Measurements from ENCODE around the gene MED26.

The MED26 gene

DNA sequence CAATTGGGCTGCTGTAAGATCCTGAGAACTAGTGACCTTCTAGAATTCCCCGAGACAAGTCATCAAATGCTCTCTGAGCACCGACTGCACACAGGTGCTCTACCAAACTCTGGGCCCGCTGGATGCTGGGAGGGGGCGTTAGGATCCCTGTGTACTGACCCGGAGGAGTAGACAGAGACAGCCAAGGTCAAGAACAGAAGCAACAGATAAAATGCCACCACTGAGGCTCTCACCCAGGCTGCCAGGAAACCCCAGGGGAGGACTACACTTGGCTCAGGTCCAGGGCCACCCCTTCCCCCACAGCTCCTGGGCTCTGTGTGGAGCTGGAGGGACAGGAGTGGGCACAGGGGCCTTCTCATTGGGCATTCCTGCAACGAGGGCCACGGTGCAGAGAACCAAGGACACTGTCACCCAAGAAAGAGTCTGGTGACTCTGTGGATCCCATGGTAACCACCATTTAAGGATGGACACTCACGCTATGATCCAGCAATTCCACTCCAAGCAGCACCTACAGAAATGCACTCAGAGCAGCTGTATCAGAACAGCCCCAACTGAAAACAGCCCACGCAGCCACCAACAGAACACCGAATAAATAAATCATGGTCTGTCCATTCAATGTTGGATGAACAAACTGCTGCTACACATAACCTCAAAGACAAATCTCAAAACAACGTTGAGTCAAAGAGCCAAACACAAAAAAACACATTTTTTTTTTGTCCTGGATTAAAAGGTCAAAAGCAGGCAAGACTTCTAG is 39.0 kb downstream of the MED26 start:
- no peak for DNase-seq

DNA sequence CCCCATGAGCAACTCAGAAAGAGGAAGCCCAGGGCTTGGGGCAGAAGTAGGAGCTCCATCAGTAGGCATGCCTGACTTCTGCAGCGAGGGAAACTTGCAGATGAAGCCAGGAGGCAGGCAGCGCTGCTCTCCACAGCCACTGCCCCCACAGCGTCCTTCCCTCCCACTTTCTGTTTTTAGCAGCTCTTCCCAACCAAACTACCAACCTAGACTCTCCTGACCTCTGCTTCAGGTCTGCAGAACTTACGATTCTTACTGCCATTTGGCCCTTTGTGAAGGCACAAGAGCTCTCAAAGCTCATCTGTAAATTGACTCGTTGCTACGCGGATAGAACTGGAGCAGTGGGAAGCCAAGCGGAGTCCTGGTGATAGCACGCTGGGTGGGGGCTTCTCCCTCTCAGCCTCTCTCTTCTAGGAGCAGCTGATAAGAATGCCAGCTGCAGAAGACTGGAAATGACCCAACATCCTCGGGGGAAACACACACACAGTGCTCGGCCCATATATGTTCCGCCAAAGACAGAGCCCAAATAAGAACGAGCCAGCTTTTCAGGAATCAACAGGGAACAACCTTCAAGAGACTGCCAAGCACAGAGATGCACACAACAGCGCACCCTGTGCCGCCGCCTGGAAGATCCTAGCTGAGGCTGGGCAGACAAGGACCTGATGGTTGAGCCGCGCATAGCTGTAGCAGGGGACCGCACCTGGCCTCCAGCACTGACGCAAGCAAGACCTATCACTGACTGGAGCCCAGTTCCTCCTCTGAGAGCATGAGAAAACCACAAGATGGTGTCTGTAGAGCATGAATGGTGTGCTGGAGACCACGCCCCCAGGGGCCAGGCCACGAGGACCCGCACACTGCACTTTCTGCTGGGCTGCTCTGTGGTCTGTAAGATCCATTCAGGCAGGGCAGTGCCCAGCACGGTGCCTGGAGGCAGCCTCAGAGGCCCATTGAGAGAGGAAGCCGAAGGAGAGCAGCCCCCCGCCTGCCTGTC is 39.9 kb downstream of the MED26 start:
- DNase-seq, result peak; percentile 27 to 45

DNA sequence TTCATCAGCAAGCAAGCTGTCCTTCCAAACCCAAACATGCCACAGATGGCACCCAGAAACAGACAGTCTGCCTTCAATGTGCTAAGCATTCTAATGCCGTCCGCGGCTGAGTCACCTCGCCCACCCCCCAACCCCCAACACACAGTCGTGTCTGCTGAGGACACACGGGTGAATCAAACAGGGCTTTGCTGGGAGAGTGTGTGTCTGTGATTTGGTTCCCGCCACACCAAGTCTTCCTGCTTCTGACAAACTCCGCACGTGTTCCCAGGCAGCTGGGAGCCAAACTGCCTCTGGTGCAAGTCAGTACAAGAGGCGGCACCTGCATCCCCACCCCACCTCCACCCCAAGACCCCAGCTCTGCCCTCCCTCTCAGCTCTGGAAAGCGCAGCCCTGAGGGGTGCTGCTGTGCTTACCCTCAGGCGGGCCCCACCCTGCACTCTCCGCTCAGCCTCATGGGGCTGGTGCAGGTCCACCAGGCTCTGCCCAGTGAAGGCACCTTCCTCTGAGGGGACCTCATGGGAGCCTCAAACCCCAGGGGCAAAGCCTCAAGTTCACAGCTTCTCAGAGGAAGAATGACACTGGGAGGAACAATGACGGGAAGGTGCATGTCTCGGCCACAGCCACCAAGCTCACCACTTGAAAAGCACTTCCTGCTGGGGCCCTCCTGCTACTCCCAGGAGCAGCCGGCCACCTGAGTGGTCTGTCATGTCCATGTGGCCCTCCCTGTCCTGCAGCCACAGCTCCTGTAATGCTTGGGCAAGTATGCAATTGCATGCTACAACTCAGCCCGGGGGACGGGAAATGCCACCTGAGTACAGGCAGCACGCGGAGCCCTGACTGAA is 40.8 kb downstream of the MED26 start:
- no peak for DNase-seq

DNA sequence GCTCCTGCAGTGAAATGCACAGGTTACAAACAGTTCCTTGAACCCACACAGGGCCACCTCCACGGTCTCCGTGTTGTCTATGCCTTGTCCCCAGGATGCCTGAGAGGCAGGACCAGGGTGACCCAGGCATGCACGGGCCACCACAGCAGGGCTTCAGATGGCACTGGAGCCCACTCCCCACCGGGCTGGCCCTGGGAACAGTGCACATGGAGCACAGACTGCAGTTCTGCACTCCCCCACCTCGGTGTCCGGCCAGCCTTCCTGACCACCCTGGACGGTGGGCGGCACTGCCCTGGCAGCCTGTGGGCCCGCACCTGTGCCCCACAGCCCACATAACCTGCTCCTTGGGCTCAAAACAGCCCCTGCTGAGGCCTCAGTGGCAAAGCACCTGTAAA is 41.5 kb downstream of the MED26 start:
- no peak for DNase-seq

DNA sequence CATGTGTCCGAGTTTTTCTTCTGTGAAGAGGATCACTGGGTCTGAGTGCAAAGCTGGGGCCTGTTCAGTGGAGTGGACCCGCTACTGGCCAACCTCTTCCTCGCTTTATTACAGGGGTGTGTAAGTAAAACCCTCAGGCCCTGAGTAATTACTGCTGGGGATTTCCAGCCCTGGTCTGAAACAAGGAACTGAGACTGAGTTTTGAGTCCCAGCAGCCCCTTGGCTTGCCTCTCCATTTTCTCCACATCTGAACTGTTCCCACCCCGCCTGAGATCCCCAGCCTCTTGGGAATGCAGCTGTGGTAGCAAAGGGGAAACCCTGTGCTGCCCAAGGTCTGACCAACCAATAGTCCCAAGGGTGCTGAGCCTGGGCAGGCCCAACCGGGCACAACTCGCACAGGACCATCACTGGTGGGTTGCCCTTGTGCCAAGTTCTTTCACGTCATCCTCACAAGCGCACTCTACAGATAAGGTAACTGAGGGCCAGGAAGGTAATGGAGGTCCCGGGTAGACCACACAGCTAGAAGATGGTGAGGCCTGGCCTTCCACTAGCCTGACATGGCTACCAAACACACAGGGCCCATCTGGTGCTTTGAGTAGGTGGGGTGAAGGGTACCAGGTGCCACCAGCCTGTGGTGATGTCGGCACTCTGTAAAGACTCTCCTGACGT is 42.1 kb downstream of the MED26 start:
- no peak for DNase-seq

DNA sequence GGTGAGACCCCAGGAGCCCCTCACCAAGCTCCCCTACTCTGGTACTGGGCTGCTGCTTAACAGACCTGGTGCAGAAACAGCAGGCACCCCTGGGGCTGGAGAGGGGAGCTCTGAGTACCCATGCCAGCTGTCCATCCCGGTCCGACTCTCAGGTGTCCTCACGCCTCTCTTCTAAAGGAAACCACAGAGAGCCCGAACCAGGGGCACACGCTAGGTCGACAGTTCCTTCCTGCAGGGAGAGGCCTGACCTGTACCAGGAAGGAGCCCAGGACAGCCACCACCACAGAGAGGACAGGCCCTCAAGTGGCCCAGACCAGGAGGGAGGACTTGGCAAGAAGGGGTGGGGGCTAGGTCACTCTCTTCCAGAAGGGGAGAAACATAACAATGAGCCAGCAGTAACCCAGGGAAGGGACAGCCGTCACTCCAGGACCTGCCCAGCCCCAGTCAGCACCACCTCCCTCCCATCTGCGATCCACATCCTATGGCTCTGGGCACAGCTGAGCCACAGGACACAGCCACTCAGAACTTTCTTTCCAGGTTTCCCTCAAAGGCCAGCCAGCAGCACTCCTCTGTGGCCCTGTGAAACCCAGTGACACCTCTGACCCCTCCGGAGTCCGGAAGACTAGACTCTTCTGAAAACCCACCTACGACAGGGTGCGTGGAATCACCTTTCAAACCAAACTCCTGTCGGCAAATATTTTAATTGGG is 42.8 kb downstream of the MED26 start:
- DNase-seq, result no peak

DNA sequence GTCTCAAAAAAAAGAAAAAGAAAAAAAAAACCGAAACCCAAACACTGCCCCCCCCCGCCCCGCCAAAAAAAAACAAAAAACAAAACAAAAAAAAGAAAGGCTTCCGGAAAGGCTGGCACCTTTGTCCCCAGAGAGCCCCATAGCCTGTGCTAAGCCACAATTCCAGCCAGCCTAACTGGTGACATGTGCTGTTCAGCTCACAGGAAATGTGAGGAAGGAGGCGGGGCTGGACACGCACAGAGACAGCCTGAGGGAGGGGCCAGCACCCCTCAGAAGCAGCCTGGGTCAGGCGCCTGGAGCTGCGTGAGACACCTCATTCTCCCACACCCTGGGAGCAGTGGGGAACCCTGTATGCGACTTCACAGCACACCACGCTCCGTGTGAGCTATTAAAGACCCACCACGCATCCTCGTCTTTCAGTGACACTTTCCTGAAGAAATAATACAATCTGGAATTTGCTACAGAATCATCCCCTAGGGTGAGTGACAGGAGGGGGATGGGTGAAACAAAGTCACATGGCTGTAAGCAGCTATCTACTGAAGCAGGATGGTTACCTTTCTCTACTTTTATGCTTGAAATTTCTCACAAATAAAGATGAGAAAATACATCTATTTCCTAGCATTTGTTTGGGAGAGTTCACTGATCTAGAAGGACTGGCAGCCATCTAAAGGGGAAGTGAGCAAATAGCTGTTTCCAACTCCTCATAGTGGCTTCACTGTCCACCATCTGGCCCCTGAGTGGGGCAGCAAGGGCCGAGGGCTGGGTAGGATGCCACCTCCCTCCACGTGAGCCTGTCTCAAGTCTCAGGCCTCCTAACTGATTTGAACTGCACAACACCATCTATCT is 43.5 kb downstream of the MED26 start:
- DNase-seq, result peak; percentile 9 to 61

DNA sequence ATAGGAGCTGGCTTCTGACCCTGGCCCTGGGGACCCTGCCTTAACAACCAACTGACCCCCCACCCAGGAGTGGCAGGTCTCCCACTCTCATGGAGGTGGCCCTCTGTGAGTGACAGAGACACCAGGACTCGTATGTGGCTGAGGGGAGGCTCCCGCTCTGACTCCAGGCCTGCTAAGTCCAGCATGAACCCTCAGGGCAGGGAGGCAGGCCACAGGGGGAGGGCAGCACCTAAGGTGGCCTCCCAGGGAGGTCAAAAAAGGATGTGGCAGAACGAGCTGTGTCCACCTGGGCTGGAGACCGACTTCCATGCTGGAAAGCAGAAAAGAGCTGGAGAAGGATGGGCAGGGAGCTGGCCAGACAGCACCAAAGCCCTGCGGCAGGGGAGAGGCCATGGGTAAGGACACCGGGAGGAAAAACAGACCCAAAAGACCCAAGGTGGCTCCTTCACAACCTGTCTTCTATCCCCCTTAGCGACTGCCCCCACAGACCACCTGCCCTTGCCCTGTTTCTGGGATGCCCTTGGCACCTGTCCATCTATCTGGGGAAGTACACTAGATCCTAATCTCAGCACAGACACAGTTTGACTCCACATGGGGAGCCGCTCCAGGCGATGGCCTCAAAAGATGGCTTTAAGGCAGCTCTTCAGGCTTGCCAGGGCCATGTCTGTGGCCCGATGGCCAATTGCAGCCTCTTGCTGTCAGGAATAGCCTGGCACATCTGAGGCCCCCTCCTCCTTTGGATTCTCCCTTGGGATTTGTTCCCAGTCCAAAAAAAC is 45.3 kb downstream of the MED26 start:
- no peak for DNase-seq

DNA sequence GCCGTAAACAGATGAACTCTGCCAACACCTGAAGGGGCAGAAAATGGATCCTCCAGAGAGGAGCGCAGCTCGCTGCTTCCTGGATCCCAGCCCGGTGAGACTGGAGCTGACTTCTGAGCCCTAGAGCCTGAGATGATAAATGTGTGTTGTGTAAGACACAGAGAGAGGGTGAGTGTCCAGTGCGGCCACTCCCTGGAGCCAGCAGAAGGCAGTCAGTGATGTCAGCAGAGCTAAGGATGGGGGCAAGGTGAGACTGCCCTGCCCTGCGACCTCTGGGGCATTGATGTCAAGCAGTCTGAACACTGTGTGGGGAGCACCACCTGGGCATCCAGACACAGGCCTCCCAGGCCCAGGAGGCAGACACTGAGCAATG is 46.0 kb downstream of the MED26 start:
- no peak for DNase-seq

DNA sequence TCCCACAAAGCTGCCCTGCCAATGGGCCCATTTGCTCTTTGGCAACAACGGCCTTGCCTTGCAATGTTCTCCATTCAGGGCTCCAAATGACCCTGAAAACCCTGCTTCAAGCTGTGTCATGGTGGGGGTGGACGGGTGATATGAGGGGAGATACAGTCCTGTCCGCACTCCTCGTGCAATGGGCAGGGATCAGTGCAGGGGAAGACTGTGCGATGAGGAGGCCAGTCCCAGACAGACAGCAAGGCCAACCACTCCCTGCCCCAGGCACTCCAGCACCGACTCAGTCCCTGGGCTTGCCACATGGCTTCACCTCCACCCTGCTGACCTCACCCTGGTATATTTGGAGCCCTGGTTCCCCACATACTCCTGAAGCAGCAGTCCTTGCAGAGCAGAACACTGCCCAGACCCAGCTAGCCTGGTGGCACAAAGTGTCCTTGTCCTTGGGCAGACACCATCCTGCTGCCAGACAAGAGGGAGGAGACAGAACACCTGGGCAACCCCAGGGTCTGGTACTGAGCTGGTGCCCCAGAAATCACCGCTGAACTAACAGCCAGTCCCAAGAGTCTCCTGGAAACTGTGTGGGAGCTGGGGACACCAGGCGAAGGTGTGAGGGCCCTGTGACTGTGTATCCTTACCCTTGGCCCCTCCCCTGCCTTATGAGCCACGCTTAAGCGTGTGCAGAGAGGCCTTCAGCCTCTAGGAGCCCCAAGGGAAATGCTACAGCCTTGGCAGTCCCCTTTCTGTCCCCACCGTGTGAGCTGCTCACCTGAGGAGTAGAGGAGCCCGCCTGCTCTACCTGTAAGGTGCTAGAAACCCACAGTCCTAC is 46.6 kb downstream of the MED26 start:
- DNase-seq, result no peak

DNA sequence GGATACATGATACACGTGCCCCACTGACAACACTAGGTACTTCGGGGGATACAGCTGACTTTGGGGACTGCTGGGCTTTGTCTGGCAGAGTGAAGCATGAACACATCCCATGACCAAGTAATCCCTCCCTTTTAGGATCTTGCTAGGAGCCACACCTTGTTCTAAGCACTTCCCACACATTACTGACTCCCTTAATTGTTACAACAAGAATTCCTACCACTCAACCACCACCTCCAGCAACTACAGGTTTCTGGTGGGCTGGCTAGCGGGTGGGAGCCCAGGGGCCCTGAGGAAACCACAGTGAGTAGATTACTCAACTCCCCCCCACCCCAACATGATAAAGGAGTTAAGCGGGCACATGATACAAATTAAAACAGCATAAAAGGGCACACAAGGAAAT is 48.6 kb downstream of the MED26 start:
- no peak for DNase-seq

DNA sequence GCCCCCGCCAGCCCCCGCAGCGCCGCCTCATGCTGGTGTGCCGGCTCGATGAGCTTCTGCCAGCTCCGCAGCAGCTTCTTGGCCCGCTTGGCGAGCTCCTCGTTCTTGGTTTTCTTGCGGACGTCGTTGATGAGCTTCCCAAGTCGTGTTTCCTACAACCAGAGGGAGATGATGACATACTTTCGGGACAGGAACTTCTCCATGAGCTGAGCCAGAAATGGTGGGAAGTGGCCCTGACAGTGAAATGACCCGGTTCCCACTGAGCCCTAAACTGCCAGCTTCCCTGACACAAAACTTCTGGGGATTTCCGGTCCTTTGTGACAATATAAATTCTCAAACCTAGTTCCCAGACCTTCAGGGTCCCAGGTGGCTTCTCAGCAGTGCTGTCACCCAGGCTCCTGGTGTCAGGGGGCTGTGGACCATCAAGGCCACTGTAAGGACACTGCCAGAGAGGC is 50.4 kb downstream of the MED26 start:
- DNase-seq, result no peak

DNA sequence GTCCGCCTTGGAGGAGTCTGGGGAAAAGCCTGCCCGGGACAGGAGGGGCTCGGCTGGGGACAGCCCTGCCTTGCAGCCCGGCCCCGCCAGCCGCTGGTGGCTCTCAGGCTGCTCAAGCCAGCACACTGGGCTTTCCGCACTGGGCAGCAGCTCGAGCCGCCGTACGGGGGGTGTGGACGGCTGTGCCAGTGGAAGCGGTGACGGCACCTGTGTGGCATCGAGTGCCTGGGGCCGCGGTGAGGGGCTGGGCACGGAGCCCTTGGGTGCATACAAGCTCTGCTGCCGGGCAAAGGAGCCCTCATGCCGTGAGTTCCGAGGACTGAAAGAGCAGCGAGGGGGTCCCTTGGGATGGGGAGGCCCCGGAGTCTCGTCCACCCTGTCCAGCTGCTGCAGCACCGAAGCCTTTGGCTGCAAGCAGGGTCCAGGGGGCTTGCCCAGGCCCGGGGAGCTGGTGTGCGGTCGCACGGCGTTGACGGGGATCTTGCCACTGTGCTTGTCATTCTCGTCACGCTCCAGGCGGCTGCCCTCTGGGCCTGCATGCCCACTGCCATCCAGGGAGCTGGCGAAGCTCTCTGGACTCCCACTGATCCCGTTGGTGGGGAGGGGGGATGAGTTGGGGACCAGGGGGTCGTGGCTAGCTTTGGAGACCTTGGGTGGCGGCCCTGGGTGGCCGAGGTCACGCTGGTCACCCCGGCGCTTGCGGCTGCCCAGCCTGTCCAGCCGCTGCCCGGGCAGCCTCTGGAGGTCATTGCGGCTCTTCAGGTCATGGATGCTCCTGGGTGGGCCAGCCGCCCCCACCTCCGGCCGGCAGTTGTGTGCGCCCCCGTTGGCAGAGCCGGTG is 51.1 kb downstream of the MED26 start:
- no peak for DNase-seq

DNA sequence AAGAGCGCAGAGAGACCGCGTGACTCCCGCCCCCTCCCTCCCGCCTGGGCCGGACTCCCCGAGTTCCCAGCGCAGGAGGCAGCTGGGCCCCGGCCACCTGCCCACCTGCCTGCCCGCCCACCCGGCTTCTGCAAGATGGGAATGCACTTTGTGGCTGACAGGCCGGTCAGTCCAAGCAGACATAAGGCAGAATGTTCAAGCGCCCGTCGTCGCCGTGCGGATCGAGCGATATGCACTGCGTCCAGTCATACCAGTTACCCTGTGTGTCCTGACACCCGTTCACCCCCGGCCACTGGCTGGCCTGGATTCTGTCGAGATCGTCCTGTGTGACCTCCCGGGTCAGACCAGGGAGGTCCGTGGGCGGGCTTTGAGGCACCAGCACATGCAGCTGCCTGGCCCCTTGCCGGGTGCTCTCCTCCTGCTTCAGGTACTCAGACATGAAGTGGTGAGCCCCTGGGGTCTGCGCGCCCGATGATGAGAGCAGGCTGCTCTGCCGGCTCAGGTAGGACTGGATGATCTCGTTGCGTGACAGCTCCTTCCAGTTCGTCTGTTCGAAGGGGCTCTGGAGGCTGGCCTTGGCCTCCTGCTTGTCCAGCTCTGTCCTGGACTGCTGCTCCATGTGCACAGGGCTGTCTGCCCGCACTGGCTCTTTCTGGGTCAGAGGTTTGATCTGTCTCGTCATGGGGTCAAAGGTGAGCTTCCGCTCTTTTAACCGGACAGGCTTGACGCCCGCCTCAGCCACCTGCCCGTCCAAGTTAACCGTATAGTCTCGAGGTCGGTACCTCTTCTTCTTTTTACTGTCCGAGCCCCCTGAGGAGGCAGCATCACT is 51.9 kb downstream of the MED26 start:
- no peak for DNase-seq

DNA sequence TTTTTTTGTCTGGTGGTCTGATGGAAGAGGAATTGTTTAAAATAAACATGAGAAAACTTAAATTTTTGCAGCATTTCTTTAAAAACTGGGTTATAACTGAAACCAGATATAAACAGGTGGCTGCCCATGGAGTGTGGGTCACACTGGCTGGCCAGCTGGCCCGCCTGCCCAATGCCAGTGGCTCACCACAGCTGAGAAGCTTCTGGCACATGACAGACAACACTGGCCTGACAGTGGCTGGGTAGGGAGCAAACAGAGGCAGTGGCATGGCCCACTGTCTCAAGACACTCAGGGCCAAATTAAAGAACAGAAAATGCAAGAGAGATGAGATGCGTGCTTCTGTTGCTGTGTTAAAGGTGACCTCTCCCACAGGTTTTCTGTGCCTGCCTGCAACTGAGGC is 52.7 kb downstream of the MED26 start:
- no peak for DNase-seq

DNA sequence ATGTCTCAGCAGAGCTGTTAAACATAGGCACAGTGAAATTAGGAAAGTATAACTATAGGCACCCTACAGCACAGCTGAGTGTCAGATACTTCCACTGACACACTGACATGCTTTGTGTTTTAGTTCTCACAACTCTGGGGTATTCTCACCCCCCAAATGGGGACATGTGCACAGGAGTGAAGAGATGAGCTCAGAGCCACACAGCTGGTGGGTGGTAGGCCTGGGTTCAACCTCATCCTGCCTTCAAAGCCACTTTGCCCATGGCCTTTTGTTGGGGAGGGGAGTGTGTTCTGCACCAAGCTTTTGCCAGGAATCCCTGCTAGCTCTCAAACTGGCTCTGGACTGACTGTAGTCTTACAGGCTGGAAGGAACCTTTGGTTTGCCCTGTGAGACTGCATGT is 54.1 kb downstream of the MED26 start:
- no peak for DNase-seq

DNA sequence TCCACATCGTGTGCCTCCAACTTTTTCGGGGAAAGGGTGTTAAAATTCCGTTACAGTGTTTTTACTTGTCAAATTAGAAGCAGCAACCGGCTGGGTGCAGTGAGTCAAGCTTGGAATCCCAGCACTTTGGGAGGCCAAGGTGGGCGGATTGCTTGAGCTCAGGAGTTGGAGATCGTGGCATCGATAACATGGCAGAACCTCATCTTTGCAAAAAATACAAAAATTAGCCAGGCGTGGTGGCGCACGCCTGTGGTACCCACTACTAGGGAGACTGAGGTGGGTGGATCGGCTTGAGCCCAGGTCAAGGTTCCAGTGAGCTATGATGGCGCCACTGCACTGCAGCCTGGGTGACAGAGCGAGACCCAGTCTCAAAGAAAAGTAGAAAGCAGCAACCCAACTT is 54.7 kb downstream of the MED26 start:
- no peak for DNase-seq
